ENCODE data around the gene PIGH.

GRCh38 chr14:67586369-67586768 is 13.7 kb downstream of the PIGH start:
- TF ChIP-seq NRF1 (conservative IDR thresholded peaks at IDR 0.05; ENCODE audit: low read depth, low read length) (no peak), POLR2AphosphoS2 (IDR thresholded peaks at IDR 0.05; ENCODE audit: low read depth, low read length) (no peak), EGR1 (IDR thresholded peaks at IDR 0.05; ENCODE audit: borderline replicate concordance in 1 of 2, low read depth in 2 of 2, low read length in 2 of 2) (no peak)
